SK-N-SH (cell line): Measurements from ENCODE around the gene TACR2.

Source experiments
- CHD2 ChIP-seq: fragments of 150-350 bp; IDR thresholded peaks from 2 replicates; pipeline ENCODE4 v1.6.1; 2018; ENCODE audit warnings: low read length; ENCODE audit not compliant: partially characterized antibody
- EP300 ChIP-seq, 2 experiments: IDR thresholded peaks; 2 replicates each; pipeline versions ENCODE4 v1.4.0 to v1.6.1; 2012; ENCODE audit warnings: borderline replicate concordance in 1 of 2, low read depth in 1 of 2, low read length in 1 of 2
- SMC3 ChIP-seq: IDR thresholded peaks from 2 replicates; pipeline ENCODE4 v1.6.1; 2012; ENCODE audit warnings: low read depth, low read length, improper control_type of control experiment
- TAF1 ChIP-seq: IDR thresholded peaks from 2 replicates; pipeline ENCODE4 v1.6.1; 2012; ENCODE audit warnings: low read depth, mild to moderate bottlenecking, low read length, moderate library complexity, borderline replicate concordance
- TEAD4 ChIP-seq: IDR thresholded peaks from 2 replicates; pipeline ENCODE4 v1.4.0; 2012; ENCODE audit warnings: mild to moderate bottlenecking, borderline replicate concordance; ENCODE audit not compliant: insufficient read depth
- TF ChIP-seq, protein P1 (sequence below): fragments of 200-600 bp; sonication (generic); IDR thresholded peaks from 2 replicates; pipeline ENCODE4 v1.6.1; 2017; ENCODE audit warnings: antibody characterized with exemption, mild to moderate bottlenecking, moderate library complexity

DNA sequence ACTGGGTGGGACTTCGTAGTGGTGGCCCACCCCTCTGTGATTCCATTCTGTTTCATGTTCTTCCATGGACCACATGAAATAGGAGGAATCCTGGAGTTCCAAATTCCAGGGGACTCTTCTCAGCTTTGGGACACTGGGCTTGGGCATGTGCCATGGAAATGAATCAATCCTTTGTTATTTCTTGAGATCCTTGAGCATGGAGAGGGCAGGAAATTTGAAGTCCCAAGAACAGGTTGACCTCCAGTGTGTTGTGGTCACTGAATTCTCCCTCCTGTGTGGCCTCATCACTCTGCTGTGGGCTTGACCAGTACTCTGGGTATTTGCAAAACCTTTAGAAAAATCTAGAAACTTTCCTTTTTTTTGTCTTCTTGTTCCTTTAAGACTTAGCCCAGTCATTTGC, 22.7 kb downstream of the TACR2 start:
- TF ChIP-seq TEAD4 = no peak
- no peak for TF ChIP-seq TAF1
- no peak for TF ChIP-seq SMC3
- TF ChIP-seq, protein P1, sequence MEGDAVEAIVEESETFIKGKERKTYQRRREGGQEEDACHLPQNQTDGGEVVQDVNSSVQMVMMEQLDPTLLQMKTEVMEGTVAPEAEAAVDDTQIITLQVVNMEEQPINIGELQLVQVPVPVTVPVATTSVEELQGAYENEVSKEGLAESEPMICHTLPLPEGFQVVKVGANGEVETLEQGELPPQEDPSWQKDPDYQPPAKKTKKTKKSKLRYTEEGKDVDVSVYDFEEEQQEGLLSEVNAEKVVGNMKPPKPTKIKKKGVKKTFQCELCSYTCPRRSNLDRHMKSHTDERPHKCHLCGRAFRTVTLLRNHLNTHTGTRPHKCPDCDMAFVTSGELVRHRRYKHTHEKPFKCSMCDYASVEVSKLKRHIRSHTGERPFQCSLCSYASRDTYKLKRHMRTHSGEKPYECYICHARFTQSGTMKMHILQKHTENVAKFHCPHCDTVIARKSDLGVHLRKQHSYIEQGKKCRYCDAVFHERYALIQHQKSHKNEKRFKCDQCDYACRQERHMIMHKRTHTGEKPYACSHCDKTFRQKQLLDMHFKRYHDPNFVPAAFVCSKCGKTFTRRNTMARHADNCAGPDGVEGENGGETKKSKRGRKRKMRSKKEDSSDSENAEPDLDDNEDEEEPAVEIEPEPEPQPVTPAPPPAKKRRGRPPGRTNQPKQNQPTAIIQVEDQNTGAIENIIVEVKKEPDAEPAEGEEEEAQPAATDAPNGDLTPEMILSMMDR = no peak
- TF ChIP-seq EP300 (IDR thresholded peaks at IDR 0.05; ENCODE audit: borderline replicate concordance in 1 of 2, low read depth in 1 of 2, low read length in 1 of 2) = no peak
- no peak for TF ChIP-seq CHD2
